PC-9 (cell line): Measurements from ENCODE around the gene GRIP2. TPM values are rescaled to one million over a fixed set of nuclear protein-coding genes. Genes with fewer than 3 reads are reported as not detected.

Experiments
- BruUV-seq: library from RNA; stranded (reverse); fragments of 400-500 nt; replicated peaks from 2 replicates; lab custom pipeline; 2021; lab: Mats Ljungman, UMichigan
- CTCF ChIA-PET: fragments of 300-600 bp; sonication (Branson Sonifier 250); formaldehyde crosslinking; loops from one replicate; lab custom pipeline; 2022; ENCODE audit warnings: antibody characterized with exemption; lab: Charles Lee
- POLR2A ChIA-PET: fragments of 300-600 bp; sonication (Branson Sonifier 250); formaldehyde crosslinking; loops from one replicate; lab custom pipeline; 2022; ENCODE audit warnings: antibody characterized with exemption; ENCODE audit not compliant: unreplicated experiment; lab: Charles Lee
- DNase-seq, 2 experiments: peaks; one replicate each; pipeline versions ENCODE4 v3.0.0 to v3.0.0-alpha.2; 2015 to 2022; ENCODE audit warnings: mixed read lengths in 1 of 2
- H2AFZ ChIP-seq: fragments of 200-600 bp; sonication (generic); 2 replicates; pipeline ENCODE4 v1.8.1; 2017; ENCODE audit warnings: antibody characterized with exemption
- H3F3A ChIP-seq: fragments of 200-600 bp; sonication (generic); 2 replicates; pipeline ENCODE4 v1.8.1; 2017; ENCODE audit warnings: antibody characterized with exemption, mild to moderate bottlenecking, low read depth; ENCODE audit not compliant: insufficient read depth
- H3K27ac ChIP-seq: fragments of 200-600 bp; sonication (generic); 2 replicates; pipeline ENCODE4 v1.6.1; 2016; ENCODE audit warnings: mixed run types
- H3K27me3 ChIP-seq: fragments of 200-600 bp; sonication (generic); 2 replicates; pipeline ENCODE4 v1.6.1; 2016; ENCODE audit warnings: low read depth, mixed run types; ENCODE audit not compliant: insufficient read depth
- H3K36me3 ChIP-seq: fragments of 200-600 bp; sonication (generic); 2 replicates; pipeline ENCODE4 v1.6.1; 2016; ENCODE audit warnings: low read depth, mixed run types
- H3K4me1 ChIP-seq: fragments of 200-600 bp; sonication (generic); replicated peaks from 2 replicates; pipeline ENCODE4 v1.6.1; 2016; ENCODE audit warnings: mixed run types; ENCODE audit not compliant: insufficient read depth
- H3K4me2 ChIP-seq: fragments of 200-600 bp; sonication (generic); 2 replicates; pipeline ENCODE4 v1.6.1; 2017; ENCODE audit warnings: mixed run types
- H3K4me3 ChIP-seq: fragments of 200-600 bp; sonication (generic); 2 replicates; pipeline ENCODE4 v1.6.1; 2016; ENCODE audit warnings: mixed run types
- H3K79me2 ChIP-seq: fragments of 200-600 bp; sonication (generic); 2 replicates; pipeline ENCODE4 v1.6.1; 2017; ENCODE audit warnings: low read depth, mixed run types
- H3K9me2 ChIP-seq: fragments of 200-600 bp; sonication (generic); 2 replicates; pipeline ENCODE4 v1.8.1; 2017; ENCODE audit warnings: mild to moderate bottlenecking; ENCODE audit not compliant: insufficient read depth
- H3K9me3 ChIP-seq: fragments of 200-600 bp; sonication (generic); 2 replicates; pipeline ENCODE4 v1.8.1; 2016; ENCODE audit warnings: low read depth; ENCODE audit not compliant: insufficient read depth
- H4K20me1 ChIP-seq: fragments of 200-600 bp; sonication (generic); 2 replicates; pipeline ENCODE4 v1.8.1; 2017; ENCODE audit not compliant: insufficient read depth
- EZH2 ChIP-seq: fragments of 200-600 bp; sonication (generic); IDR thresholded peaks from 2 replicates; pipeline ENCODE4 v1.8.0; 2017; ENCODE audit warnings: antibody characterized with exemption, low read depth
- intact Hi-C: fragments of 100-400 bp; cut with micrococcal nuclease; formaldehyde crosslinking; loops from one replicate; pipeline ENCODE4 v1.10.0; 2022; ENCODE audit not compliant: unreplicated experiment
- total RNA-seq: library from RNA; stranded (reverse); gene quantifications from 2 replicates; pipeline ENCODE4 v1.2.3, GENCODE V29; 2021
- TF ChIP-seq, protein P1 (sequence below): fragments of 200-600 bp; sonication (generic); conservative IDR thresholded peaks from 2 replicates; pipeline ENCODE4 v1.6.1; 2017; ENCODE audit warnings: mixed run types, antibody characterized with exemption, mild to moderate bottlenecking, moderate library complexity

Gene GRIP2
- total RNA-seq, 1 experiment from 2014 or later = not detected

DNA sequence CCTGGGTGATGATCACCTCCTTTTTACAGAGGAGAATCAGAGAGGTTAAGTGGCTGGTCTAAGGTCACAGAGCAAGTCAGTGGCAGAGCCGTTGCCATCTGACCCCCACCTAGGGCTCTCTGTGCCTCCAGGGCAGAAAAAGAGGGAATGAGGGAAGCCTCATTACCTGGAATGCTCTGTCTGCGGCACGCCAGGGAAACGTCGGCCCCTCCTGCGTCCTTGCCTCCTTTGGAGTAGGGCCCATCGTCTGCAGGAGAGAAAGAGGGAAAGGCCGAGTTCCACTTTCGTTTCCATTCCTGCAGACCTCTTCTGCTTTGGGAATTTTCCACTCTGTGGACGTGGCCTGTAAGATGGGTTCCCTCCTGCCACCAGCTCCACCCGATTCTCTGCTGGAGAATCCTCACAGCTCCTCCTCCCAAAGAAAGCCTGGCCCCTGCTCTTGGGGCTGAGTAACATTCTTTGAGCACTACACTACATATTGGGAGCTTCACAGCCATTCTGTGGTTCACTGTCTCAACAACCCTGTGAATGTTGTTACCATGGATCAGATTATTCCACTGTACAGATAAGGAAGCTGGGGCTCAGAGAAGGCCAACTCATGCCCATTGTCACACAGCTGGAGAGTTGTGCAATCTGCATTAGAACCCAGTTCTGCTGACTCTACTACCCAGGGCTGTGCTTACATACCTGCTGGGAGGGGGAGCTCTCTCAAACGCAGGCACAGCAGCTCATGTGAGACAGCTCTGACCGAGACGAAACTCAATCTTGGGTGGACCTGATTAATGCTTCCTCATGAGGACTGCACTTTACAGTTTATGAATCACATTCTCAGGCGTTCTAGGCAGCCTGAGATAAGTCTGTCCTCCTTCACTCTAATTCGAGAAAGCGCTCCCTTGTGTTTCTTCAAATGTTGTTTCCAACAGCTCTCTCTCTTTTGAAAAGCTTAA, 14.2 kb downstream of the GRIP2 start:
- Histone ChIP-seq H3K4me1 (no peaks in the 10 kb centered on the region), H3K4me3 (no peak overlapping the region), H3K9me2 (no peaks in the 10 kb centered on the region), H2AFZ (no peak overlapping the region), H3K4me2 (no peak overlapping the region), H3K9me3 (no peaks in the 10 kb centered on the region), H3K27ac (no peak overlapping the region), H3F3A (no peaks in the 10 kb centered on the region), H4K20me1 (no peaks in the 10 kb centered on the region), H3K79me2 (no peaks in the 10 kb centered on the region), H3K27me3 (peaks cover 29% of the 10 kb centered on the region), H3K36me3 (no peaks in the 10 kb centered on the region)
- TF ChIP-seq, protein P1, sequence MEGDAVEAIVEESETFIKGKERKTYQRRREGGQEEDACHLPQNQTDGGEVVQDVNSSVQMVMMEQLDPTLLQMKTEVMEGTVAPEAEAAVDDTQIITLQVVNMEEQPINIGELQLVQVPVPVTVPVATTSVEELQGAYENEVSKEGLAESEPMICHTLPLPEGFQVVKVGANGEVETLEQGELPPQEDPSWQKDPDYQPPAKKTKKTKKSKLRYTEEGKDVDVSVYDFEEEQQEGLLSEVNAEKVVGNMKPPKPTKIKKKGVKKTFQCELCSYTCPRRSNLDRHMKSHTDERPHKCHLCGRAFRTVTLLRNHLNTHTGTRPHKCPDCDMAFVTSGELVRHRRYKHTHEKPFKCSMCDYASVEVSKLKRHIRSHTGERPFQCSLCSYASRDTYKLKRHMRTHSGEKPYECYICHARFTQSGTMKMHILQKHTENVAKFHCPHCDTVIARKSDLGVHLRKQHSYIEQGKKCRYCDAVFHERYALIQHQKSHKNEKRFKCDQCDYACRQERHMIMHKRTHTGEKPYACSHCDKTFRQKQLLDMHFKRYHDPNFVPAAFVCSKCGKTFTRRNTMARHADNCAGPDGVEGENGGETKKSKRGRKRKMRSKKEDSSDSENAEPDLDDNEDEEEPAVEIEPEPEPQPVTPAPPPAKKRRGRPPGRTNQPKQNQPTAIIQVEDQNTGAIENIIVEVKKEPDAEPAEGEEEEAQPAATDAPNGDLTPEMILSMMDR = no peak
- TF ChIP-seq EZH2 = no peak
- DNase-seq = no peak
- no TSS peak for BruUV-seq
- intact Hi-C loops = no loop called here
- POLR2A ChIA-PET = no interaction called here
- CTCF ChIA-PET = no interaction called here

DNA sequence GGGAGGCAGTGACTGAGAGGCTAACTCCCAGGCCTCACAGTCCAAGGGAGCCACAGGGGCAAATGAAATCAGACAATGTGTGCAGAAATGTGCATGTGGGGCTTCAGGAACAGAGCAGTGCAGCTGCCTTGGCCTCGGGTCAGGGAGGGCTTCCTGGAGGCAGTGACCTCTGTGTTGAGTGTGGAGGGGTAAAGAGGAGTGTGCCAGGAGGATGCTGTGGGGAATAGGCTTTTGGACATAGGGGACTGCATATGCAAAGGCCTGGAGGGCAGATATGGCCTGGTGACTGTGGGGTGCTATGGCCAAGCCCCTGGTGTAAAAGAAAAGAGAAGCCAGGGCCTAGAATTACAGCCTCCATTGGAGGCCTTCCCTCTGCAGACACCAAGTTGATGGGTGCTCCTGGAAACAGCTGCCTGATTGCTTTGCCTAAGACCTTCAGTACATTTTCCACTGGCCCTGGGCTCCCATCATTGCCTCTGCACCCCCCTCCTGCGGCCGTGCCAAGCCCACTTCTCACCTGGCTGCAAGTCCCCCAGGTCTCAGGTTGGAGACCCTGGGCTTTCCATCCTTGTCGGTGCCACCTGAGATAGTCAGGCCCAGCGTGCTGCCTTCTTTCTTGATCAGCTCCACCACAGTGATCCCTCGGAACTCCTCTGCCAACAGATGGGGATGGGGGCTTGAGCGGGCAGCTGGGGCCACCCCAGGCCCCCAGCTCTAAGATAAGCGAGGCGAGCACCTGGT, 15.1 kb downstream of the GRIP2 start:
- ChIA-PET POLR2A (no interaction called here), CTCF (no interaction called here)
- Histone ChIP-seq H4K20me1 (no peaks in the 10 kb centered on the region), H3K79me2 (no peaks in the 10 kb centered on the region), H3K36me3 (no peaks in the 10 kb centered on the region), H3K4me3 (no peak overlapping the region), H3F3A (no peaks in the 10 kb centered on the region), H2AFZ (no peak overlapping the region), H3K4me1 (no peaks in the 10 kb centered on the region), H3K4me2 (no peak overlapping the region), H3K9me2 (no peaks in the 10 kb centered on the region), H3K27me3 (peaks cover 36% of the 10 kb centered on the region), H3K9me3 (no peaks in the 10 kb centered on the region), H3K27ac (no peak overlapping the region)
- no TSS peak for BruUV-seq
- intact Hi-C loops = no loop called here
- DNase-seq = no peak
- no peak for TF ChIP-seq EZH2
- TF ChIP-seq, protein P1 = no peak

DNA sequence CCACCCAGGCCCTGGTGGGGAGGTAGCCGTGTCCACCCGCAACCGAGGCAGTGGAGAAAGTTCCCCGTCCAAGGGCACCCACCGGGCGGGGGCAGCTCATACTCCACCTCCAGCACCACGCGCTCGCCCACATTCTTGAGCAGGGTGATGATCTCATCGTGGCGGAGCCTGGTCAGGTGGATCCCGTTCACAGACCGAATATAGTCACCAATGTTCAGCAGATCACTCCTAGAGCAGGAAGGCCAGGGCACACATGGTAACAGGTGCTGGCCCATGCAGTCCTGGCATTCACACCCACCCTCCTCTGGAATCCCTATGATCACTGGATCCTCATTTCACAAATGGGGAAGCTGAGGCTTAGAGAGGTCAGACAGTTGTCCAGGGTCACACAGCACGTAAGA, 15.8 kb downstream of the GRIP2 start:
- Histone ChIP-seq H3K4me2 (no peak overlapping the region), H3K27me3 (peaks cover 37% of the 10 kb centered on the region), H3K27ac (no peak overlapping the region), H3F3A (no peaks in the 10 kb centered on the region), H4K20me1 (no peaks in the 10 kb centered on the region), H3K9me2 (no peaks in the 10 kb centered on the region), H3K4me1 (no peaks in the 10 kb centered on the region), H3K79me2 (no peaks in the 10 kb centered on the region), H3K9me3 (no peaks in the 10 kb centered on the region), H2AFZ (no peak overlapping the region), H3K4me3 (no peak overlapping the region), H3K36me3 (no peaks in the 10 kb centered on the region)
- intact Hi-C loops = no loop called here
- DNase-seq = no peak
- no peak for TF ChIP-seq EZH2
- TF ChIP-seq, protein P1 = no peak
- CTCF ChIA-PET = no interaction called here
- no TSS peak for BruUV-seq
- POLR2A ChIA-PET = interaction anchor here (0.6 kb wide), 1 partner anchor 40 kb away, joined by 4 read pairs; no protein-coding TSS in a partner anchor
